ENCODE data around the gene YPEL4. TPM values are rescaled to one million over a fixed set of nuclear protein-coding genes. Genes with fewer than 3 reads are reported as not detected.

YPEL4 gene
- total RNA-seq, 4 donors from 2014 or later = 1.1 to 1.7 TPM; not detected in 2

DNA sequence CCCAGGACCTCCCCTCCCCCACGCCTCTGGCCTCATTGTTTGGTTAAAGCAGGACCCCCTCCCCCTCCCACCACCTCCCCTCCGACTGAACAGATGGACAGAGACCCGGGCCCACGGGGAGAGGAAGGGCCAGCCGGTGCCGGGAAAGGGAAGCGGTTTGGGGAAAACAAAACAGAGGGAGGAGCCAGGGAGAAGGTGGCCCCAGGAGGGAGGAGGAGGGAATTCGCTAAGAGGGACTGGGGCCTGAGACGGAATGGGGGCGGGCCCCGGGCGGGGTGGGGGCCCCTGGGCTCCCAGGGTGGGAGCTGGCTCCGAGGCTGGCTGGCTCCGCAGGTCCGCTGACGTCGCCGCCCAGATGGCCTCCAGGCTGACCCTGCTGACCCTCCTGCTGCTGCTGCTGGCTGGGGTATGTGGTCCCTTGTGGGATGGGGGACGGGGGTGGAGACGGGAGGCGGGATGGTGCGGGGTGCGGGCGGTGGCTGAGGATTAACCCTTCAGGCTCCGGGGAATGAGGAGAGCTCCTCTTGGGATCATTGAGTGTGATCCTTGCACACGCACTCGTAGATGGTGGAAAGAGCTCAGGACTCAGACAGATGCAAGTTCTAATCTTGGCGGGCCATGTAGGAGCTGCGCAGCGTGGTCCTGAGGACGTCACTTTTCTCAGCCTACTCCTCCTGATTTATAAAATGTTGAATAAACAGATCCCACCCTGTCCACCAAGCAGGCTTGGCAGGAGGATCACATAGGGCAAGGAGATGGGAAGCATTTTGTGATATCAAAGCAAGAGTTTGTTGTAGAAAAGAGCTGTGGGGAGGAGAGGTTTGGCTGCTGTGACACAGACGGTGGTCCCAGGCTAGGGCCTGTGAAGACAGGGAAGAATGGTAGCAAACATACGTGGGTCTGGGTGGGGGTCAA, 51.5 kb downstream of the YPEL4 start:
- peak overlapping the region; percentile 56 to 91 (median 87) for H3K27ac ChIP-seq
- 9 to 22% methylated on average over 15 to 29 of the region's 33 CpGs for WGBS, 2 donors
- H3K27me3 ChIP-seq = no peaks in the 10 kb centered on the region
- no peaks in the 10 kb centered on the region for H3K9me3 ChIP-seq
- H3K36me3 ChIP-seq = no peaks in the 10 kb centered on the region
- H3K4me3 ChIP-seq (replicated peaks in 1 of 3) = peak overlapping the region in 2 of 3 donors; percentile 10 to 57
- peak; percentile 60 to 68 for DNase-seq
- intact Hi-C loops (cut with DNase I) = no loop called here
- TF ChIP-seq, protein P1, sequence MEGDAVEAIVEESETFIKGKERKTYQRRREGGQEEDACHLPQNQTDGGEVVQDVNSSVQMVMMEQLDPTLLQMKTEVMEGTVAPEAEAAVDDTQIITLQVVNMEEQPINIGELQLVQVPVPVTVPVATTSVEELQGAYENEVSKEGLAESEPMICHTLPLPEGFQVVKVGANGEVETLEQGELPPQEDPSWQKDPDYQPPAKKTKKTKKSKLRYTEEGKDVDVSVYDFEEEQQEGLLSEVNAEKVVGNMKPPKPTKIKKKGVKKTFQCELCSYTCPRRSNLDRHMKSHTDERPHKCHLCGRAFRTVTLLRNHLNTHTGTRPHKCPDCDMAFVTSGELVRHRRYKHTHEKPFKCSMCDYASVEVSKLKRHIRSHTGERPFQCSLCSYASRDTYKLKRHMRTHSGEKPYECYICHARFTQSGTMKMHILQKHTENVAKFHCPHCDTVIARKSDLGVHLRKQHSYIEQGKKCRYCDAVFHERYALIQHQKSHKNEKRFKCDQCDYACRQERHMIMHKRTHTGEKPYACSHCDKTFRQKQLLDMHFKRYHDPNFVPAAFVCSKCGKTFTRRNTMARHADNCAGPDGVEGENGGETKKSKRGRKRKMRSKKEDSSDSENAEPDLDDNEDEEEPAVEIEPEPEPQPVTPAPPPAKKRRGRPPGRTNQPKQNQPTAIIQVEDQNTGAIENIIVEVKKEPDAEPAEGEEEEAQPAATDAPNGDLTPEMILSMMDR (IDR thresholded peaks at IDR 0.05) = no peak
- no peak for TF ChIP-seq POLR2A (IDR thresholded peaks at IDR 0.05)
- peaks cover 14 to 31% of the 10 kb centered on the region in 2 donors for H3K4me1 ChIP-seq

DNA sequence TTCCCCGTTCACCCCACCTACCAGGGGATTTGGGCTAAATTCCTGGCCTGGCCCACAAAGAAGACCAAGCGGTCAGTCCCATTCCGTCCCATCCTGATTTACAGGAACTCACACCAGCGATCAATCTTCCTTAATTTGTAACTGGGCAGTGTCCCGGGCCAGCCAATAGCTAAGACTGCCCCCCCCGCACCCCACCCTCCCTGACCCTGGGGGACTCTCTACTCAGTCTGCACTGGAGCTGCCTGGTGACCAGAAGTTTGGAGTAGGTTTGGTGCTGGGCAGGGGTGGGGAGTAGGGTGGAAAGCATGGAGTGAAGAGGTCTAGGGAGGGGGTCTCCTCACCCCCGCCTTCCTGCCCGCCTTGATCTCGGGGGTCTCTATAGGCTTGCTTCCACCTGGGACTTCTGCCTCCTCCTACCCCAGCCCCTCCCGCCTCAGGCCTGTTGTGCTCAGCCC, 52.2 kb downstream of the YPEL4 start, which contains the start of gene SERPING1:
TSS of gene SERPING1 (plus strand) at position 225 of the 455 bp plus-strand sequence. CDS start 586 bp downstream, outside the sequence.
- intact Hi-C loops (cut with DNase I) = no loop called here
- no peaks in the 10 kb centered on the region for H3K27me3 ChIP-seq
- no peak for TF ChIP-seq POLR2A (IDR thresholded peaks at IDR 0.05)
- TF ChIP-seq, protein P1 (IDR thresholded peaks at IDR 0.05) = no peak
- 31 to 36% methylated on average over 9 to 10 of the region's 10 CpGs for WGBS, 2 donors
- peaks cover 14 to 31% of the 10 kb centered on the region in 2 donors for H3K4me1 ChIP-seq
- H3K36me3 ChIP-seq = no peaks in the 10 kb centered on the region
- peak within 1 kb of the TSS; percentile 56 to 91 (median 87) for H3K27ac ChIP-seq
- DNase-seq = peak; percentile 25 to 49
- no peaks in the 10 kb centered on the region for H3K9me3 ChIP-seq
- H3K4me3 ChIP-seq (replicated peaks in 1 of 3) = peak within 1 kb of the TSS in 2 of 3 donors; percentile 10 to 57

- TF ChIP-seq POLR2A (IDR thresholded peaks at IDR 0.05) = no peak
- TF ChIP-seq, protein P1 (IDR thresholded peaks at IDR 0.05) = no peak
- Histone ChIP-seq H3K27me3 (no peaks in the 10 kb centered on the region), H3K36me3 (no peaks in the 10 kb centered on the region), H3K4me3 (replicated peaks in 1 of 3) (no peak overlapping the region), H3K4me1 (peaks cover 14 to 31% of the 10 kb centered on the region in 2 donors), H3K27ac (peak overlapping the region in 1 of 3 donors; percentile 87), H3K9me3 (no peaks in the 10 kb centered on the region)
- WGBS, 2 donors = 44 to 55% methylated on average over 5 of the region's 5 CpGs
- peak in 1 of 2 donors; percentile 14 for DNase-seq
- intact Hi-C loops (cut with DNase I) = no loop called here
Observed at GRCh38 chr11:57596266-57596885, 53.3 kb downstream of the YPEL4 start.

MicroRNAs within 50 kb of the gene (microRNA counts, 767-probe panel; counts per million panel counts)
- 4,124 to 7,718 counts per million in 2 donors for microRNA hsa-miR-130a-3p

Small RNA genes within 50 kb of the gene (microRNA-seq; reads per million reads assigned to microRNA genes)
- gene MIR130A = 11,606 reads per million, percentile 93 among the genes with 10 or more reads in this experiment

Small RNA genes within 50 kb of the gene (small RNA-seq; reads per million reads assigned to genes)
- 151 reads per million, percentile 97 among the genes with 10 or more reads in this experiment for gene MIR130A

Other genes with a start within 250 kb of the YPEL4 start
- gene SLC43A3, start 222.8 kb downstream of the YPEL4 start, total RNA-seq = 100 to 1,000 TPM; 124 to 321 (median 218) TPM
- 10 to 100 TPM; 11.2 to 27.6 (median 17.1) TPM for gene RTN4RL2, start 189.4 kb downstream of the YPEL4 start, total RNA-seq
- gene SLC43A1, start 134.2 kb downstream of the YPEL4 start, total RNA-seq = 10 to 100 TPM; 20.3 to 64.1 (median 28.8) TPM
- 10 to 100 TPM; 29.8 to 43.7 (median 37.4) TPM for gene TIMM10, start 119.2 kb downstream of the YPEL4 start, total RNA-seq
- gene SMTNL1, start 112.3 kb downstream of the YPEL4 start, total RNA-seq = not detected
- 10 to 100 TPM; 30.8 to 41.7 (median 38.8) TPM for gene UBE2L6, start 82.2 kb downstream of the YPEL4 start, total RNA-seq
- gene SERPING1, start 52.2 kb downstream of the YPEL4 start, total RNA-seq = 100 to 1,000 TPM; 107 to 343 (median 196) TPM
- gene CLP1, start 7.8 kb upstream of the YPEL4 start, total RNA-seq = 10 to 100 TPM; 10.7 to 15.9 (median 14.1) TPM
- gene ZDHHC5, start 18.2 kb upstream of the YPEL4 start, total RNA-seq = 10 to 100 TPM; 55.5 to 77.5 (median 71.6) TPM
- gene MED19, start 62.3 kb upstream of the YPEL4 start, total RNA-seq = 10 to 100 TPM; 24.6 to 38.1 (median 35.6) TPM
- gene TMX2, start 62.7 kb upstream of the YPEL4 start, total RNA-seq = 100 to 1,000 TPM in 1 of 4 donors, 10 to 100 TPM in 3; 85.3 to 127 (median 92.4) TPM
- gene SELENOH, start 91.6 kb upstream of the YPEL4 start, total RNA-seq = 100 to 1,000 TPM; 130 to 271 (median 169) TPM
- not detected for gene BTBD18, start 101.9 kb upstream of the YPEL4 start, total RNA-seq
- 100 to 1,000 TPM; 178 to 238 (median 202) TPM for gene CTNND1, start 111.9 kb upstream of the YPEL4 start, total RNA-seq